ENCODE measurements around the gene NME3.

The NME3 gene

GRCh38 chr16:1778200-1779179 lies 7.1 kb upstream of the NME3 start:
- WGBS: 91% methylated on average over 34 of the region's 34 CpGs
- no peaks in the 10 kb centered on the region for H3K27me3 ChIP-seq (ENCODE audit: insufficient read depth, low read length)
- no peak overlapping the region for H3K27ac ChIP-seq (ENCODE audit: low read depth, low read length)
- H3K4me3 ChIP-seq (ENCODE audit: low read length): no peak overlapping the region
- H3K9me3 ChIP-seq (ENCODE audit: insufficient read depth, low read depth, low read length): no peaks in the 10 kb centered on the region
- peaks cover 35% of the 10 kb centered on the region for H3K36me3 ChIP-seq (ENCODE audit: insufficient read depth, low read length)
- no peak overlapping the region for H3K9ac ChIP-seq (ENCODE audit: low read depth, low read length)
- no peaks in the 10 kb centered on the region; the same call in 1 of the 2 replicates for H3K4me1 ChIP-seq (ENCODE audit: insufficient read depth, low read length)

DNA sequence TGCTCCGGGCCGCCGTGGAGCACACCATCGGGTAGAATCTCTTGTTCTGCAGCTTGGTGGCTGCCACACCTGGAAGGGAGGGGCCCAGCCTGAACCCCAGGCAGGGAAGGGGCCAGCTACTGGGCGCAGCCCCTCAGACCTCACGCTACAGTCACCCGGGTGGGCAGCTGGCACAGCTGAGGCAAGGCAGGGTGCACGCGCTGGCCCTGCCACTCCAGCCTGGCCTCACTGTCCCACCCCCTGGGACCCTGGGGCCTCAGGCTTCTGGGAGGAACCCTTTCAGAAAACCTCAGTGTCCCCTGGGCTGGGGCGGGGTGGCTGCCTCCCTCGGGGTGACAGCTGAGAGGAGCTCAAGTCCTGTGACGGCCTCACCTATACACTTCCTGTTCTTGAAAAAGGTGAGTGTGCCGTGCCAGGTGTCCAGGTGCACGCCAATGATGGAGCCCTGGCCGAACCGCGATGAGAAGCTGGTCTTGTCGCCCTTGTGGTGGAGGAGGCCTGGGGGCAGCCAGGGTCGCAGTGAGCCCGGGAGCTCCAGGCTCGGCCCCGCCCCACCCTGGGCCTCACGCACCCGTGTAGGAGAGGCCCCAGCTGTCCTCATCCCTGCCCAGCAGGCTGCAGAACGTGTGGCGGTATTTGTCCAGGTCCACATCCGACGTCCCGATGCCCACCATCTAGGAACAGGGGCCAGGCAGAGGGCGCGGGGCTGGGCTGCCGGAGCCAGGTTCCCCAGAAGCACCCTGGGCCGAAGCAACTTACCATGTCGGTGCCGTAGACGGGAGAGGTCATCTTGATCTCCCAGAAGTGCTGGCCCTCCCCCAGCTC lies 6.2 kb upstream of the NME3 start:
- WGBS: 94% methylated on average over 36 of the region's 36 CpGs
- H3K27ac ChIP-seq (ENCODE audit: low read depth, low read length): no peak overlapping the region
- H3K27me3 ChIP-seq (ENCODE audit: insufficient read depth, low read length): no peaks in the 10 kb centered on the region
- no peak overlapping the region for H3K9ac ChIP-seq (ENCODE audit: low read depth, low read length)
- no peak overlapping the region for H3K4me3 ChIP-seq (ENCODE audit: low read length)
- no peaks in the 10 kb centered on the region for H3K9me3 ChIP-seq (ENCODE audit: insufficient read depth, low read depth, low read length)
- H3K36me3 ChIP-seq (ENCODE audit: insufficient read depth, low read length): peaks cover 35% of the 10 kb centered on the region
- no peaks in the 10 kb centered on the region; the same call in 1 of the 2 replicates for H3K4me1 ChIP-seq (ENCODE audit: insufficient read depth, low read length)

GRCh38 chr16:1776991-1777374 lies 5.6 kb upstream of the NME3 start:
- H3K9ac ChIP-seq (ENCODE audit: low read depth, low read length): no peak overlapping the region
- peaks cover 35% of the 10 kb centered on the region for H3K36me3 ChIP-seq (ENCODE audit: insufficient read depth, low read length)
- no peaks in the 10 kb centered on the region; the same call in 1 of the 2 replicates for H3K4me1 ChIP-seq (ENCODE audit: insufficient read depth, low read length)
- H3K9me3 ChIP-seq (ENCODE audit: insufficient read depth, low read depth, low read length): no peaks in the 10 kb centered on the region
- H3K4me3 ChIP-seq (ENCODE audit: low read length): no peak overlapping the region
- 95% methylated on average over 22 of the region's 22 CpGs for WGBS
- no peak overlapping the region for H3K27ac ChIP-seq (ENCODE audit: low read depth, low read length)
- H3K27me3 ChIP-seq (ENCODE audit: insufficient read depth, low read length): no peaks in the 10 kb centered on the region

GRCh38 chr16:1776672-1776955 lies 5.3 kb upstream of the NME3 start:
- 97% methylated on average over 13 of the region's 13 CpGs for WGBS
- Histone ChIP-seq H3K9ac (ENCODE audit: low read depth, low read length) (no peak overlapping the region), H3K27ac (ENCODE audit: low read depth, low read length) (no peak overlapping the region), H3K36me3 (ENCODE audit: insufficient read depth, low read length) (peaks cover 35% of the 10 kb centered on the region), H3K4me3 (ENCODE audit: low read length) (no peak overlapping the region), H3K27me3 (ENCODE audit: insufficient read depth, low read length) (no peaks in the 10 kb centered on the region), H3K4me1 (ENCODE audit: insufficient read depth, low read length) (no peaks in the 10 kb centered on the region; the same call in 1 of the 2 replicates), H3K9me3 (ENCODE audit: insufficient read depth, low read depth, low read length) (no peaks in the 10 kb centered on the region)

DNA sequence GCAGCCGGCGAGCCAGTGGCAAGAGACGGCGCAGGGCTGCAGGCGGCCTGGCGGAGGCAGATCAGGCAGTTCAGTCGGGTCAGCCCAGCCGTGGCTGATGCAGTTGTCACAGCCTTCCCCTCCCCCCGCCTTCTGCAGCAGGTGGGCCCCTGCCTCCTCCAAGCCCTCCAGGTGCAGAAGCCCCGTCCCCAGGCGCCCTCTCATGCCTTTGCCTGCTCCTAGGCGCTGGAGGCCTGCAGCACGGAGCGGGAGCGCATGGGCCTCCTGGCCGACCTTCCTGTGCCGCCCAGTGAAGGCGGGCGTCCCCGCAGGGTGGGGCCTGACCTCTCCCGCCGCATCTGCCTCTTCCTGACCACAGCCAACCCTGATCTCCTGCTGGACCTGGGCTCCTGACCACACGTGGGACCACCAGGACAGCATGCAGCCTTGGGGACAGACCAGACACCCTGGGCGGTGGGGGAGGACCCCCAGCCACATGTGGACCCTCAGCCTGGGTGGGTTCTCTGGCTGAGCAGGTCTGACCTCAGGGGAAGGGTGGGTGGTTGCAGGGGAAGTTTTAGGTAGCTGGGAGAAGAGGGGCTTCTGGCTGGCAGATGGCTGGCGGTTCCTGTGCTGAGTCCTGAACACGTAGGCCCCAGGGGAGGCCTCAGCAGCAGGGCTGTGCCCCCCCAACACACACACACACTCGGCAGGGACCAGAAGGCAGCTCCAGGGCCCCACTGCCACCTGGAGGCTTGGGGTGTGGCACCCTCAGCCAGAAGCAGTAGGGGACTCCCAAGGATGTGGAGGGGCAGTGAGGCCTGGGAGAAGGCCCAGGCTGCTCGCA lies 4.7 kb upstream of the NME3 start:
- Histone ChIP-seq H3K4me1 (ENCODE audit: insufficient read depth, low read length) (no peaks in the 10 kb centered on the region; the same call in 1 of the 2 replicates), H3K27me3 (ENCODE audit: insufficient read depth, low read length) (no peaks in the 10 kb centered on the region), H3K9me3 (ENCODE audit: insufficient read depth, low read depth, low read length) (no peaks in the 10 kb centered on the region), H3K4me3 (ENCODE audit: low read length) (no peak overlapping the region), H3K9ac (ENCODE audit: low read depth, low read length) (no peak overlapping the region), H3K36me3 (ENCODE audit: insufficient read depth, low read length) (peaks cover 35% of the 10 kb centered on the region), H3K27ac (ENCODE audit: low read depth, low read length) (no peak overlapping the region)
- WGBS: 96% methylated on average over 28 of the region's 28 CpGs

- Histone ChIP-seq H3K36me3 (ENCODE audit: insufficient read depth, low read length) (peaks cover 30% of the 10 kb centered on the region), H3K27ac (ENCODE audit: low read depth, low read length) (no peak overlapping the region), H3K4me3 (ENCODE audit: low read length) (no peak overlapping the region), H3K27me3 (ENCODE audit: insufficient read depth, low read length) (no peaks in the 10 kb centered on the region), H3K9ac (ENCODE audit: low read depth, low read length) (0 out of 2 replicates have a peak overlapping the region, but pooled peaks have one; percentile 98), H3K9me3 (ENCODE audit: insufficient read depth, low read depth, low read length) (no peaks in the 10 kb centered on the region), H3K4me1 (ENCODE audit: insufficient read depth, low read length) (no peaks in the 10 kb centered on the region; the same call in 1 of the 2 replicates)
- WGBS: 95% methylated on average over 30 of the region's 30 CpGs
These were observed 3.9 kb upstream of the NME3 start for GRCh38 chr16:1775006-1775845.

DNA sequence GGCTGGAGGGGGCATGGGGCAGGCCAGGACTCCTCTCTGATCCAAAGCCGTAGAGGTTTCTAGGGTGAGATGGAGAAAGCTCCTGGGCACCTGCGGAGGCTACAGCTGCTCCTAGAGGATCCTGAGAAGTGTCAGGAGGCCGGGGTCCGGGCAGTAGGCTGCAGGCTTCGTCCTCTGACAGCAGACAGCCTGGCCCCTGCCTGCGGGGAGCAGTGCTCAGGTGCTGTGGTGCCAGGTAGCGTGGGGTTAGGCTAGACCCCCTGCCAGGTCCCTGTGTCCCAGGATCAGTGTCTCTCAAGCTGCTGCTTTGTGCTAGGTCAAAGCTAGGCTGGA lies 3.1 kb upstream of the NME3 start:
- Histone ChIP-seq H3K9me3 (ENCODE audit: insufficient read depth, low read depth, low read length) (no peaks in the 10 kb centered on the region), H3K4me1 (ENCODE audit: insufficient read depth, low read length) (no peaks in the 10 kb centered on the region; the same call in 1 of the 2 replicates), H3K4me3 (ENCODE audit: low read length) (peak overlapping the region; percentile 93), H3K27ac (ENCODE audit: low read depth, low read length) (no peak overlapping the region), H3K36me3 (ENCODE audit: insufficient read depth, low read length) (peaks cover 30% of the 10 kb centered on the region), H3K27me3 (ENCODE audit: insufficient read depth, low read length) (no peaks in the 10 kb centered on the region), H3K9ac (ENCODE audit: low read depth, low read length) (0 out of 2 replicates have a peak overlapping the region, but pooled peaks have one; percentile 98)
- WGBS: 93% methylated on average over 7 of the region's 7 CpGs

DNA sequence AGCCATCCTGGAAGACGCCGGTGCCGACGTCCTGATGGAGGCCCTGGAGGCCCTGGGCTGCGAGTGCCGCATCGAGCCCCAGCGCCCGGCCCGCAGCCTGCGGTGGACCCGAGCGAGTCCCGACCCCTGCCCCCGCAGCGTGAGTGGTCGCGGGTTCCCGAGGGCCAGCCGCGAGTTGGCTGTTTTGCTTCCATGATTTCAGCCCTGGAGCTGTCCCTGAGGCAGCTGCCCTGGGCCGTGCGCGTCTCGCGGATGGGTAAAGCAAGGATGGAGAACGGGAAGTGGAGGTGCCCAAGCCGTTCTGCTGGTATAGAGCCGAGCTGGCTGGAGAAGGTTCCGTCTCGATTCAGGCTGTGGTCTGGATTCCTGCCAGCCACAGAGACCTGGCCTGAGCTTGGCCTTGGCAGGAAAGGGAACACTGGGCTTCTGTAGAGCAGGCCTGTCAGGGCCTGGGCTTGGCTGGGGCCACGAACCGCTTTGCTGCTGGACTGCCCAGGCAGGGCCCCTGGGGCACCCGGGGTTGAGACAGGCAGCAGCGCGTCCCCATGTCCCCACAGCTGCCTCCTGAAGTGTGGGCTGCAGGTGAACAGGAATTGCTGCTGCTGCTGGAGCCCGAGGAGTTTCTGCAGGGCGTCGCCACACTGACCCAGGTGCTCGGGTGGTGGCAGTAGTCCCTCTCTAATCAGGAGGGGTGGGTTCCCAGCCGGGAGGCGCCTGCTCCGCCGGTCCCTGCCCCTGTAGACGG lies 2.5 kb upstream of the NME3 start:
- H3K9ac ChIP-seq (ENCODE audit: low read depth, low read length): peak overlapping the region; percentile 98
- H3K4me3 ChIP-seq (ENCODE audit: low read length): peak overlapping the region; percentile 93
- 33% methylated on average over 45 of the region's 45 CpGs for WGBS
- no peaks in the 10 kb centered on the region for H3K27me3 ChIP-seq (ENCODE audit: insufficient read depth, low read length)
- peaks cover 29% of the 10 kb centered on the region for H3K36me3 ChIP-seq (ENCODE audit: insufficient read depth, low read length)
- peak overlapping the region; percentile 86; the same call in 1 of the 2 replicates for H3K27ac ChIP-seq (ENCODE audit: low read depth, low read length)
- no peaks in the 10 kb centered on the region; the same call in 1 of the 2 replicates for H3K4me1 ChIP-seq (ENCODE audit: insufficient read depth, low read length)
- no peaks in the 10 kb centered on the region for H3K9me3 ChIP-seq (ENCODE audit: insufficient read depth, low read depth, low read length)

- peak within 1 kb of the TSS; percentile 86 for H3K27ac ChIP-seq (ENCODE audit: low read depth, low read length)
- under 1% methylated on average over 108 of the region's 108 CpGs for WGBS
- peak within 1 kb of the TSS; percentile 98 for H3K9ac ChIP-seq (ENCODE audit: low read depth, low read length)
- H3K27me3 ChIP-seq (ENCODE audit: insufficient read depth, low read length): no peaks in the 10 kb centered on the region
- H3K4me1 ChIP-seq (ENCODE audit: insufficient read depth, low read length): no peaks in the 10 kb centered on the region; the same call in 1 of the 2 replicates
- peaks cover 33% of the 10 kb centered on the region for H3K36me3 ChIP-seq (ENCODE audit: insufficient read depth, low read length)
- peak within 1 kb of the TSS; percentile 93 for H3K4me3 ChIP-seq (ENCODE audit: low read length)
- no peaks in the 10 kb centered on the region for H3K9me3 ChIP-seq (ENCODE audit: insufficient read depth, low read depth, low read length)
These were observed 1.8 kb upstream of the NME3 start, which contains the start of gene MRPS34 for GRCh38 chr16:1772908-1773702. TSS of gene MRPS34 (minus strand) at chr16:1773134. CDS start at chr16:1773119, 15 bp downstream.

All from HUES64 (cell line).